Measurements from ENCODE around the gene LDB2.
A peak's percentile ranks its signal among the peaks of the same experiment; 100 is the strongest.

Gene LDB2

GRCh38 chr4:16809943-16810342 lies 88.5 kb downstream of the LDB2 start:
- no peak overlapping the region for H3K4me3 ChIP-seq (ENCODE audit: low read depth, low read length)
- TF ChIP-seq CTCF (IDR thresholded peaks at IDR 0.05; ENCODE audit: insufficient read depth, low read depth, low read length, missing control alignments) = no peak
- no peak for DNase-seq (ENCODE audit: low read depth)

GRCh38 chr4:16809064-16809463 lies 89.4 kb downstream of the LDB2 start:
- TF ChIP-seq CTCF (IDR thresholded peaks at IDR 0.05; ENCODE audit: insufficient read depth, low read depth, low read length, missing control alignments) = no peak
- DNase-seq (ENCODE audit: low read depth) = no peak
- no peak overlapping the region for H3K4me3 ChIP-seq (ENCODE audit: low read depth, low read length)

GRCh38 chr4:16807355-16807754 lies 91.1 kb downstream of the LDB2 start:
- no peak for DNase-seq (ENCODE audit: low read depth)

GRCh38 chr4:16804581-16804980 lies 93.9 kb downstream of the LDB2 start:
- DNase-seq (ENCODE audit: low read depth) = no peak
- TF ChIP-seq CTCF (IDR thresholded peaks at IDR 0.05; ENCODE audit: insufficient read depth, low read depth, low read length, missing control alignments) = no peak
- no peak overlapping the region for H3K4me3 ChIP-seq (ENCODE audit: low read depth, low read length)

More at GRCh38 chr4:16807355-16807754, 91.1 kb downstream of the LDB2 start:
- TF ChIP-seq CTCF (IDR thresholded peaks at IDR 0.05; ENCODE audit: insufficient read depth, low read depth, low read length, missing control alignments) = no peak
- no peak overlapping the region for H3K4me3 ChIP-seq (ENCODE audit: low read depth, low read length)

GRCh38 chr4:16802044-16802443 lies 96.4 kb downstream of the LDB2 start:
- no peak overlapping the region for H3K4me3 ChIP-seq (ENCODE audit: low read depth, low read length)
- DNase-seq (ENCODE audit: low read depth) = no peak
- no peak for TF ChIP-seq CTCF (IDR thresholded peaks at IDR 0.05; ENCODE audit: insufficient read depth, low read depth, low read length, missing control alignments)

GRCh38 chr4:16801356-16801755 lies 97.1 kb downstream of the LDB2 start:
- no peak overlapping the region for H3K4me3 ChIP-seq (ENCODE audit: low read depth, low read length)
- TF ChIP-seq CTCF (IDR thresholded peaks at IDR 0.05; ENCODE audit: insufficient read depth, low read depth, low read length, missing control alignments) = no peak
- DNase-seq (ENCODE audit: low read depth) = no peak

- peak; percentile 83 for TF ChIP-seq CTCF (IDR thresholded peaks at IDR 0.05; ENCODE audit: insufficient read depth, low read depth, low read length, missing control alignments)
- no peak overlapping the region for H3K4me3 ChIP-seq (ENCODE audit: low read depth, low read length)
- peak; percentile 46 for DNase-seq (ENCODE audit: low read depth)
These were observed 103.5 kb downstream of the LDB2 start for GRCh38 chr4:16794816-16795445.

Data from GM12865 (cell line).